ENCODE data around the gene TICAM1.
"Not testable (repeated sequence)": the region's sequence is repeated elsewhere in the genome, so short reads cannot be mapped to it uniquely, and the experiment has no call there.

TICAM1 gene

DNA sequence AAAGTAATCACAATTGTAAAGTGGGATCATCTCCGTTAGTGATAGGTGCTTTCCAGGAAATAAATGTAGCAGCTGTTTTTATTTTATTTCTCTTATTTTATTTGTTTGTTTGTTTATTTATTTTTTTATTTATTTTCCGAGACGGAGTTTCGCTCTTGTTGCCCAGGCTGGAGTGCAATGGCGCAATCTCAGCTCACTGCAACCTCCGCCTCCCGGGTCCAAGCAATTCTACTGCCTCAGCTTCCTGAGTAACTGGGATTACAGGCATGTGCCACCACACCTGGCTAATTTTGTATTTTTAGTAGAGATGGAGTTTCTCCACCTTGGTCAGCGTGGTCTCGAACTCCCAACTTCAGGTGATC, 448 bp upstream of the TICAM1 start:
- peaks cover 30 to 48% (median 38%) of the 10 kb centered on the region in 10 experiments for H3K4me1 ChIP-seq
- H3K9ac ChIP-seq = peak overlapping the region; percentile 79 to 95 (median 89)
- peak in 4 of 11 experiments; percentile 18 to 63 (median 24); a peak in 4 of 22 replicates for TF ChIP-seq Cebpa-rat (IDR thresholded peaks at IDR 0.05)
- H4K20me1 ChIP-seq = peaks cover 3 to 40% (median 21%) of the 10 kb centered on the region in 11 experiments; a peak in 14 of 22 replicates
- H3K27ac ChIP-seq = peak overlapping the region; percentile 80 to 93 (median 84); a peak in 21 of 22 replicates
- H3K27me3 ChIP-seq; H3K9me3 ChIP-seq (replicated peaks in 1 of 11): not testable (repeated sequence)
- peak overlapping the region; percentile 80 to 100 (median 90) for H3K4me2 ChIP-seq
- H3K36me3 ChIP-seq = peaks cover 0 to 14% (median 2%) of the 10 kb centered on the region in 11 experiments; a peak in 9 of 22 replicates
- H3K4me3 ChIP-seq = peak overlapping the region; percentile 80 to 98 (median 88)

DNA sequence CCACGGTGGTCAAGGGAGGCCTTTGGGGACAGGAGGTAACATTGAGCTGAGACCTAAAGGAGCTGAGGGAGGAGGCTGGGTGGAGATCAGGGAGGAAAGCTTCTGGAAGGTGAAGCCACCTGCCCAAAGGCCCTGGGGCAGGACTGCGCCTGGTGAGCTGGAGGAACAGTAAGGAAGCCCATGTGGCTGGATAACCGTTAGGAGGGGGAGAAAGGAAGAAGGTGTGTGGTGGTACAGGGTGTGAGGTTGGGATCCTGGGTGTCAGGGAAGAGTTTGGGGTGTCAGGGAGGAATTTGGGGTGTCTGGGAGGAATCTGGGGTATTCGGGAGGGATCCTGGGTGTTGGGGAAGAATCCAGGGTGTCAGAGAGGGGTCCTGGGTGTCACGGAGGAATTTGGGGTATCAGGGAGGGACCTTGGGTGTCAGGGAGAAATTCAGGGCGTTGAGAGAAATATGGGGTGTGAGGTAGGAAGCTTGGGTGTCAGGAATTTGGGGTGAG, 695 bp downstream of the TICAM1 start:
- peaks cover 0 to 19% (median 0%) of the 10 kb centered on the region in 11 experiments; a peak in 6 of 22 replicates for H3K36me3 ChIP-seq
- H3K4me2 ChIP-seq = peak overlapping the region; percentile 80 to 100 (median 90)
- H3K9me3 ChIP-seq (replicated peaks in 1 of 11) = no peaks in the 10 kb centered on the region
- peak overlapping the region; percentile 80 to 98 (median 88) for H3K4me3 ChIP-seq
- peak overlapping the region; percentile 79 to 95 (median 89) for H3K9ac ChIP-seq
- H3K27me3 ChIP-seq = no peaks in the 10 kb centered on the region
- H4K20me1 ChIP-seq = peaks cover 3 to 52% (median 21%) of the 10 kb centered on the region in 11 experiments; a peak in 14 of 22 replicates
- peaks cover 30 to 48% (median 38%) of the 10 kb centered on the region in 10 experiments for H3K4me1 ChIP-seq
- no peak for TF ChIP-seq Cebpa-rat (IDR thresholded peaks at IDR 0.05)
- peak overlapping the region; percentile 80 to 93 (median 84) for H3K27ac ChIP-seq

DNA sequence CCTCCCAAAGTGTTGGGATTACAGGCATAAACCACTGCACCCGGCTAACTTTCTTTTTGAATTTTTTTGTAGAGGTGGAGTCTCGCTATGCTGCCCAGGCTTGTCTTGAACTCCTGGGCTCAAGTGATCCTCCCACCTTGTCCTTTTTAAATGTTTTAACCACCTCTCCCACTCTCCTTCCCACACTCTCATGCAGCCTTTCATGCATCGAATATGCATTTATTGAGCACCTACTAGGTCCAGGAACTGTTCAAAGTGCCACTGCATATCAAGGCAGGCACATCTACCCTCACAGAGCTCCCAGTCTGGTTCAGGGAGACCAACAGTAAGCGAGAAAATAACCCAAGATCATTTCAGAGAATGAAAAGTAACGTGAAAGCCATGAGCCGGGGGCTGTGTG, 1.2 kb downstream of the TICAM1 start:
- peak overlapping the region; percentile 79 to 95 (median 89); a peak in 18 of 22 replicates for H3K9ac ChIP-seq
- H3K36me3 ChIP-seq = peaks cover 0 to 24% (median 2%) of the 10 kb centered on the region in 11 experiments; a peak in 9 of 22 replicates
- H3K9me3 ChIP-seq (replicated peaks in 1 of 11) = no peaks in the 10 kb centered on the region
- peak overlapping the region in 9 of 11 experiments; percentile 80 to 93 (median 86); a peak in 16 of 22 replicates for H3K27ac ChIP-seq
- peaks cover 30 to 48% (median 38%) of the 10 kb centered on the region in 10 experiments for H3K4me1 ChIP-seq
- no peaks in the 10 kb centered on the region for H3K27me3 ChIP-seq
- peak overlapping the region; percentile 80 to 98 (median 88) for H3K4me3 ChIP-seq
- peak overlapping the region; percentile 80 to 100 (median 90) for H3K4me2 ChIP-seq
- no peak for TF ChIP-seq Cebpa-rat (IDR thresholded peaks at IDR 0.05)
- H4K20me1 ChIP-seq = peaks cover 3 to 56% (median 21%) of the 10 kb centered on the region in 11 experiments; a peak in 14 of 22 replicates

DNA sequence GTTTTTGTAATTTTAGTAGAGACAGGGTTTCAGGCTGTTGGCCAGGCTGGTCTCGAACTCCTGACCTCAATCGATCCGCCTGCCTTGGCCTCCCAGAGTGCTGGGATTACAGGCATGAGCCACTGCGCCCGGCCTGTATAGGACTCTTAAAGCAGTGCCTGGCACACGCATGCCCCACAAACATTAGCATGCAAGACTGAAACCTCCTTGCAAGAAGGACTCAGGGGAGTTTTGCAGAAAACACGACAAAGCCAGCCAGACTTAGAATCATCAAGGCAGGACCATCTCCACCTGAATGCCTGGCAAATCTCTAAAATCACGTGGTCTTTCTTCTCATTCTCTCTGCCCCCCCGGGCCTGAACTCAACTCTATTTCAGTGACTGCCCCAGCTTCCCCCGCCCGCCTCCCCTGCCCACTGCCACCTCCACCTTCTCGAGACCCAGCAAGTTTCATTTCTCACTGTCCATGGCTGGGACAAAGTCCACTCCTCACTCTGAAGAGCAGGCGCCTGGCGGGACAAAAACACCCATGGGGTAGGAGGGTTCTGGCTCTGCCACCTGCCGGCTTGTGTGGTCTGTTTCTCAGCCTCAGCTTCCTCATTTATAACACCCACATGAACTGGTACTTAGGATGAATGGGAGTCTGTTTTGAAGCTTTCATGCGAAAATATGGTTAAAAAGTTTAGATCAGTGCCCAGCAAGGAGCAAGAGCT, 2.4 kb downstream of the TICAM1 start:
- H3K27ac ChIP-seq = no peak overlapping the region
- peak overlapping the region; percentile 80 to 100 (median 90) for H3K4me2 ChIP-seq
- peak overlapping the region in 3 of 11 experiments; percentile 18 to 93 (median 91); a peak in 3 of 22 replicates for H3K9ac ChIP-seq
- no peak for TF ChIP-seq Cebpa-rat (IDR thresholded peaks at IDR 0.05)
- peaks cover 30 to 52% (median 38%) of the 10 kb centered on the region in 10 experiments for H3K4me1 ChIP-seq
- peaks cover 0 to 31% (median 8%) of the 10 kb centered on the region in 11 experiments; a peak in 11 of 22 replicates for H3K36me3 ChIP-seq
- H3K9me3 ChIP-seq (replicated peaks in 1 of 11) = no peaks in the 10 kb centered on the region
- no peaks in the 10 kb centered on the region for H3K27me3 ChIP-seq
- peaks cover 3 to 68% (median 21%) of the 10 kb centered on the region in 11 experiments; a peak in 14 of 22 replicates for H4K20me1 ChIP-seq
- H3K4me3 ChIP-seq = peak overlapping the region in 3 of 10 experiments; percentile 84 to 97 (median 86); a peak in 6 of 20 replicates

DNA sequence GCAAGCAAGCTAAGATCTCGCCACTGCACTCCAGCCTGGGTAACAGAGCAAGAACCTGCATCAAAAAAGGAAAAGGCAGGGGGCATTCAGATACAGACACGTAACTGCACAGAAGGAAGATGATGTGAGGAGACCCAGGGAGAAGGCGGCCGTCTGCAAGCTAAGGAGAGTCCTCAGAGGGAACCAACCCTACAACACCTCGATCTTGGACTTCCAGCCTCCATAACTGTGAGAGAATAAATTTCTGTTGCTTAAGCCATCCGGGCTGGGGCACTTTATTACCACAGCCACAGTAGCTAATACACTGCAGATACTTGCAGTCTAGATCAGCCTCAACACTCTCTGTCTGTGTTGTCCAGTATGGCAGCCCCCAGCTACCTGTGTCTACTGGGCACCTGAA, 7.9 kb downstream of the TICAM1 start:
- Histone ChIP-seq H3K4me3 (no peak overlapping the region), H3K27me3 (no peaks in the 10 kb centered on the region), H3K9me3 (replicated peaks in 1 of 11) (no peaks in the 10 kb centered on the region), H4K20me1 (peaks cover 0 to 100% (median 9%) of the 10 kb centered on the region in 11 experiments; a peak in 12 of 22 replicates), H3K4me1 (peaks cover 0 to 16% (median 7%) of the 10 kb centered on the region in 10 experiments; a peak in 11 of 20 replicates), H3K4me2 (no peak overlapping the region), H3K27ac (no peak overlapping the region), H3K9ac (no peak overlapping the region), H3K36me3 (peaks cover 6 to 83% (median 28%) of the 10 kb centered on the region in 11 experiments; a peak in 20 of 22 replicates)
- no peak for TF ChIP-seq Cebpa-rat (IDR thresholded peaks at IDR 0.05)

DNA sequence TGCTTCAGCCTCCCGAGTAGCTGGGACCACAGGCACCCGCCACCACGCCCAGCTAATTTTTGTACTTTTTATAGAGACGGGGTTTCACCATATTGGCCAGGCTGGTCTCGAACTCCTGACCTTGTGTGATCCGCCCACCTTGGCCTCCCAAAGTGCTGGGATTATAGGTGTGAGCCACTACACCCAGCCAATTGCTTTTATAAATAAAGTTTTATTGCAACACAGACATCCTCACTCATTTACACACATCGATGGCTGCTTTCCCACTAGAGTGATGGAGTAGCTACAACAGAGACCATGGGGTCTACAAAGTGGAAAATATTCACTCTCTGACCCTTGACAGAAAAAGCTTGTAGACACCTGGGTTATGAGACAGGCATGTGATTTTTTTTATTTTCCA, 9.2 kb downstream of the TICAM1 start:
- not testable (repeated sequence) for H3K27ac ChIP-seq; H3K4me3 ChIP-seq; H3K9me3 ChIP-seq (replicated peaks in 1 of 11); H3K9ac ChIP-seq; H3K4me2 ChIP-seq; H3K4me1 ChIP-seq; H3K27me3 ChIP-seq
- Histone ChIP-seq H3K36me3 (peaks cover 16 to 86% (median 41%) of the 10 kb centered on the region in 11 experiments), H4K20me1 (peaks cover 0 to 100% (median 0%) of the 10 kb centered on the region in 11 experiments; a peak in 6 of 22 replicates)

DNA sequence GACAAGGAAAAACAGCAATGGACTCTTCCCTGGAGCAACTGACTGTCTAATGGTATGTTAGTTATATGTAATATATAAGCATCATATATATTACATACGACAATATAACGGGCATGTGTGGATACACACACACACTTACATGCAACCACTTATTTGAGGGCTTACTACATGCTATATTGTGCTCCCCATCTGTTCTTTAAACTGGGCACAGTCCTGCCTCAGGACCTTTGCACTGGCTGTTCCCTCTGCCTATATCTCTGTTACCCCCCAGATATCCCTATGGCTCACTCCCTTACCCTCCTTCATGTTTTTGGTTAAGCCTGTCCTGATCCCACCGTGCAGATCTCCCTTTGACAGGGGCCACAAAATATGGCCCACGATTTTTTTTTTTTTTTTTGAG, 10.2 kb downstream of the TICAM1 start:
- H3K4me2 ChIP-seq = no peak overlapping the region
- no peak overlapping the region for H3K4me3 ChIP-seq
- peaks cover 0 to 97% (median 0%) of the 10 kb centered on the region in 11 experiments; a peak in 6 of 22 replicates for H4K20me1 ChIP-seq
- TF ChIP-seq Cebpa-rat (IDR thresholded peaks at IDR 0.05) = no peak
- H3K36me3 ChIP-seq = peaks cover 27 to 91% (median 49%) of the 10 kb centered on the region in 11 experiments
- H3K27ac ChIP-seq = no peak overlapping the region
- H3K9me3 ChIP-seq (replicated peaks in 1 of 11) = no peaks in the 10 kb centered on the region
- no peak overlapping the region for H3K9ac ChIP-seq
- no peaks in the 10 kb centered on the region for H3K27me3 ChIP-seq
- H3K4me1 ChIP-seq = peaks cover under 1 to 10% (median 6%) of the 10 kb centered on the region in 10 experiments; a peak in 17 of 20 replicates

DNA sequence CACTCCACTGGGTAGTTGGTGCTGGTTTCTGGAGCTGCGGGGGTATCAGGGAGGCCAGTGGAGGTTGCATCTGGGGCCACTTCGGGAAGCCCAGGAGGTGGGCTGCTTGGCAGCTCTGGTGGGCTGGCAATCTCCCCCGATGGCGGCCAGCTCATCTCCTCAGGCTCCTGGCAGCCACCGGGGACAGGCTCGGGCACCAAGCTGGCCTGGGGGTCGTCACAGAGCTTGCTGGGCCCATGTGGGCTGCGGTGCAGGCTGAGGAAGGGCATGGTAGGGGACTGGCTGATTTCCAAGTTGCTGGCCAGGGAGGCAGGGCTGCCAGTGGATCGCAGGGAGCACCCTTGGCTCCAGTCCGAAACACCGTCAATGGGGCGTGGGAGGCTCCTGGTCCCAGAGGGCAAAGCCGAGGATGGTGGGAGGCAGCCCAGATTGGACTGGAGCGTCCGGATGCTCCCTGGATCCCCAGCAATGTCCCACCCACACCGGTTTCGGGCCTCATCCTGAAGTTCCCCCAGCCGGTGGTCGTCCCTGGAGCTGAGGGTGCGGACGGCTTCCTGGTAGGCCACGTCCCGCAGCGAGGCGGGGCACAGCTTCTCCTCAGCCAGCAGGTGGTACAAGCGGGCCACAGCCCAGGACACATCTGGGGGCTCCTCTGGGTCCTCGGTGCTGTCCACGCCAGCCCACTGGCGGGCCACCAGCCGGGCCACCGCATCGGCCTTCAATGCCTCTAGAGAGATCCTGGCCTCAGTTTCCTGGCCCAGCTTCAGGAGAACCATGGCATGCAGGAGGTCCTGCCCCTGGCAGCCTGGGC, 13.8 kb downstream of the TICAM1 start:
- peaks cover 0 to 61% (median 0%) of the 10 kb centered on the region in 11 experiments; a peak in 5 of 22 replicates for H4K20me1 ChIP-seq
- 0 out of 22 replicates have a peak overlapping the region, but pooled peaks of 1 of the 11 experiments have one; percentile 13 for H3K27ac ChIP-seq
- TF ChIP-seq Cebpa-rat (IDR thresholded peaks at IDR 0.05) = no peak
- H3K4me3 ChIP-seq = no peak overlapping the region
- H3K27me3 ChIP-seq = no peaks in the 10 kb centered on the region
- no peak overlapping the region for H3K4me2 ChIP-seq
- peaks cover 12 to 38% (median 27%) of the 10 kb centered on the region in 10 experiments for H3K4me1 ChIP-seq
- peaks cover 29 to 65% (median 39%) of the 10 kb centered on the region in 11 experiments for H3K36me3 ChIP-seq
- no peaks in the 10 kb centered on the region for H3K9me3 ChIP-seq (replicated peaks in 1 of 11)
- H3K9ac ChIP-seq = no peak overlapping the region
